Stimulated activated CD4-positive, alpha-beta T cell treated with anti-CD3 and anti-CD28 coated beads, Interleukin-4, amount 100 ng/mL, for 48 hours (primary cell): ENCODE measurements around the gene KRT72.

ENCODE experiments used
- DNase-seq, 2 donors: peaks; one replicate each; pipeline ENCODE4 v3.0.0-alpha.2; 2020; ENCODE audit warnings: low read depth in 2 of 2

KRT72 gene

GRCh38 chr12:52541709-52542108 lies 59.6 kb downstream of the KRT72 start:
- DNase-seq: no peak

DNA sequence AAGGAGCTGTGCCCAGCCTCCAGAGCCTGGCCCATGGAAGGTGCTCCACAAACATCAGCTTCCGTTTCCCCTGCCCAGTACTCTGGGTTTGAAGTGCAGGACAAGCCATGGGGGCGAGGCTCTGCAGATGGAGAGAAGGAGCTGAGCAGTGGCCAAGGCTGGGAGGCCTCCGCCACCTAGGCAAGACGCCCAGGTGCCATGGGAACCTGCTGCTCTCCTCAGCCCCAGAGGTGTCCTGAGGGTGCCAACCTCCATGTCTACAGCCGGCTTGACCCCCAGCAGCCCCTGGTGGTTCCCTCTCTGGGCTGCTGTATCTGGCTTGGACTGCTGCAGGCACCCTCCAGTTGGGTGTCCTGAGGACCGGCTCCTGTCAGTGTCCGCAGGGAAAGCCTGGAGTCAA lies 60.7 kb downstream of the KRT72 start:
- DNase-seq: no peak

- DNase-seq: no peak
Measured at GRCh38 chr12:52539821-52540173, 61.5 kb downstream of the KRT72 start.

- DNase-seq: no peak
Measured at GRCh38 chr12:52539083-52539820, 62.0 kb downstream of the KRT72 start.

DNA sequence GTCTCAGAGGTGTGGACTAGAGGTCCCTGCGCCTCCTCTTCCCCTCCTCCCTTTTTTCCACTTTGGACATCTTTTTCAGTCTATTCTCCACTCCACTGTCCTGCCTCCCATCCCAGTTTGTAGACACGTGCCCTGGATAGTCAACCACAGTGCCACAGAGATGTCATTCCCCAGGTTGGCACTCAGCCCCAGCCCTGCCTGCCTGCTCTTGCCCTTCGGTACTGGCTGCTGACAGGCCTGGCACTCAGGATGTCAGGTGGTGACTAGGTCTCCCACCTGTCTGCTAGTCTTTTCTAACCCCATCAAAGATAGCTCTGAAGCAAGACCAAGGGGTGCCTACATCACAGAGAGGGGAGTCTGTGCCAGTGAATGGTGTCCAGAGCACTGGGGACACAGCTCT lies 64.2 kb downstream of the KRT72 start:
- DNase-seq: no peak
